ENCODE results near the gene C2orf92. TPM values are rescaled to one million over a fixed set of nuclear protein-coding genes. Genes with fewer than 3 reads are reported as not detected.
A peak's percentile ranks its signal among the peaks of the same experiment; 100 is the strongest.

C2orf92 gene
- total and polyA plus RNA-seq, 8 donors = 7.6 to 30.9 (median 25.5) TPM

- DNase-seq = peak in 2 of 4 donors; percentile 56 to 82
- ATAC-seq = peak; percentile 68
Observed at GRCh38 chr2:97645112-97645694, 24.3 kb upstream of the C2orf92 start.

GRCh38 chr2:97645695-97646629 lies 23.6 kb upstream of the C2orf92 start, which contains the start of gene COX5B:
Gene COX5B, plus strand, starts transcription at chr2:97646062. Its CDS starts 25 bp downstream, at chr2:97646087.
- no peaks in the 10 kb centered on the region for H3K9me3 ChIP-seq
- peak within 1 kb of the TSS; percentile 94 to 95 for H3K27ac ChIP-seq
- H3K27me3 ChIP-seq = no peaks in the 10 kb centered on the region
- DNase-seq = peak; percentile 96 to 100 (median 99)
- H3K4me1 ChIP-seq = peaks cover 6 to 21% of the 10 kb centered on the region in 2 donors
- intact Hi-C loops (cut with DNase I) = no loop called here
- H3K36me3 ChIP-seq = peaks cover 0 to 36% of the 10 kb centered on the region in 2 donors
- TF ChIP-seq CTCF (IDR thresholded peaks at IDR 0.05) = no peak
- peak within 1 kb of the TSS; percentile 88 to 96 for H3K4me3 ChIP-seq
- peak; percentile 99 for ATAC-seq

More at GRCh38 chr2:97645112-97645694, 24.3 kb upstream of the C2orf92 start:
- TF ChIP-seq CTCF (IDR thresholded peaks at IDR 0.05) = no peak
- intact Hi-C loops (cut with DNase I) = no loop called here
- peaks cover 6 to 21% of the 10 kb centered on the region in 2 donors for H3K4me1 ChIP-seq
- H3K9me3 ChIP-seq = no peaks in the 10 kb centered on the region
- peak overlapping the region; percentile 94 to 95 for H3K27ac ChIP-seq
- no peaks in the 10 kb centered on the region for H3K27me3 ChIP-seq
- H3K36me3 ChIP-seq = peaks cover 0 to 31% of the 10 kb centered on the region in 2 donors
- H3K4me3 ChIP-seq = peak overlapping the region; percentile 88 to 96

- H3K36me3 ChIP-seq = peaks cover 0 to 36% of the 10 kb centered on the region in 2 donors
- H3K4me1 ChIP-seq = peaks cover 6 to 21% of the 10 kb centered on the region in 2 donors
- H3K27ac ChIP-seq = peak overlapping the region in 1 of 2 donors; percentile 94
- no peak for TF ChIP-seq CTCF (IDR thresholded peaks at IDR 0.05)
- no peak for ATAC-seq
- no peaks in the 10 kb centered on the region for H3K27me3 ChIP-seq
- H3K4me3 ChIP-seq = peak overlapping the region; percentile 88 to 96
- no peak for DNase-seq
- intact Hi-C loops (cut with DNase I) = no loop called here
- H3K9me3 ChIP-seq = no peaks in the 10 kb centered on the region
Observed at GRCh38 chr2:97646977-97647376, 22.5 kb upstream of the C2orf92 start.

GRCh38 chr2:97651114-97651513 lies 18.4 kb upstream of the C2orf92 start:
- H3K36me3 ChIP-seq = peaks cover 0 to 53% of the 10 kb centered on the region in 2 donors
- DNase-seq = no peak
- TF ChIP-seq CTCF (IDR thresholded peaks at IDR 0.05) = no peak

GRCh38 chr2:97653473-97653872 lies 16.0 kb upstream of the C2orf92 start:
- no peak for ATAC-seq
- H3K36me3 ChIP-seq = peaks cover 0 to 64% of the 10 kb centered on the region in 2 donors
- H3K27ac ChIP-seq = no peak overlapping the region
- no peaks in the 10 kb centered on the region for H3K27me3 ChIP-seq
- intact Hi-C loops (cut with DNase I) = no loop called here
- TF ChIP-seq CTCF (IDR thresholded peaks at IDR 0.05) = no peak
- no peaks in the 10 kb centered on the region for H3K4me1 ChIP-seq
- no peaks in the 10 kb centered on the region for H3K9me3 ChIP-seq
- no peak overlapping the region for H3K4me3 ChIP-seq
- DNase-seq = no peak

More at GRCh38 chr2:97651114-97651513, 18.4 kb upstream of the C2orf92 start:
- peaks cover 6 to 12% of the 10 kb centered on the region in 2 donors for H3K4me1 ChIP-seq
- H3K27me3 ChIP-seq = no peaks in the 10 kb centered on the region
- H3K9me3 ChIP-seq = no peaks in the 10 kb centered on the region
- intact Hi-C loops (cut with DNase I) = no loop called here
- no peak overlapping the region for H3K4me3 ChIP-seq
- no peak for ATAC-seq
- H3K27ac ChIP-seq = no peak overlapping the region
